ENCODE measurements around the gene NES.
"Not testable (repeated sequence)": the region's sequence is repeated elsewhere in the genome, so short reads cannot be mapped to it uniquely, and the experiment has no call there.

The NES gene

GRCh38 chr1:156632355-156632754, 44.9 kb downstream of the NES start:
- H3K27ac Mint-ChIP-seq, result no peak overlapping the region
- ATAC-seq (replicated peaks) (no peak), DNase-seq (no peak)
- H3K36me3 Mint-ChIP-seq (ENCODE audit: insufficient read depth), result peaks cover 4% of the 10 kb centered on the region
- H3K27me3 Mint-ChIP-seq, result peaks cover 78 to 86% of the 10 kb centered on the region in 2 donors
- no peaks in the 10 kb centered on the region for H3K4me1 Mint-ChIP-seq (ENCODE audit: low read depth in 2 of 2)
- no peaks in the 10 kb centered on the region for H3K9me3 Mint-ChIP-seq
- H3K4me3 Mint-ChIP-seq, result no peak overlapping the region

DNA sequence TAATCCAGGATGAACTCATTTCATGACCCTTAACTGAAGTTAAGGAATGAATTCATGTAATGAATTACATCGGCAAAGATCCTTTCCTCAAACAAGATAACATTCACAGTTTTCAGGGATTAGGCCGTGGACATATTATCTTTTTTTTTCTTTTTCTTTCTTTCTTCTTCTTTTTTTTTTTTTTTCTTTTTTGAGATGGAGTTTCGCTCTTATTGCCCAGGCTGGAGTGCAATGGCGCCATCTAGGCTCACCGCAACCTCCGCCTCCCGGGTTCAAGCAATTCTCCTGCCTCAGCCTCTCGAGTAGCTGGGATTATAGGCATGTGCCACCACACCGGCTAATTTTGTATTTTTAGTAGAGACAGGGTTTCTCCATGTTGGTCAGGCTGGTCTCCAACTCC, 46.1 kb downstream of the NES start:
- H3K9me3 Mint-ChIP-seq, H3K4me3 Mint-ChIP-seq: not testable (repeated sequence)
- peaks cover 75 to 84% of the 10 kb centered on the region in 2 donors for H3K27me3 Mint-ChIP-seq

DNA sequence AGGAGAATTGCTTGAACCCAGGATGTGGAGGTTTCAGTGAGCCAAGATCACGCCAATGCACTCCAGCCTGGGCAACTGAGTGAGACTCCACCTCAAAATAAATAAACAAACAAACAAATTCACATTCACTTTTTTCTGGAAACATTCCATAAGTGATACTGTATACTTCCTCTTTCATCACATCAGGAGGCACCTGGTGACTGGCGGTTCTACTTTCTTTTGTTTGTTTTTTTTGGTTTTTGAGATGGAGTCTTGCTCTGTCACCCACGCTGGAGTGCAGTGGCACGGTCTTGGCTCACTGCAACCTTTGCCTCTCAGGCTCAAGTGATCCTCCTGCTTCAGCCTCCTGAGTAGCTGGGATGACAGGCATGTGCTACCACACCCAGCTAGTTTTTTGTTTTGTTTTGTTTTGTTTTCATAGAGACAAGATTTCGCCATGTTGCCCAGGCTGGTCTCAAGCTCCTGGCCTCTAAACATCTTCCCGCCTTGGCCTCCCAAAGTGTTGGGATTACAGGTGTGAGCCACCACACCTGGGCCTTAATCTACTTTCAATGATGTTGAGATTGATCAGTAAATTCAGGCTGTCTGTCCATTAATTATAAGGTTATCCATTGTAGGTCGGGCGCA, 47.3 kb downstream of the NES start:
- Mint-ChIP-seq H3K36me3 (ENCODE audit: insufficient read depth) (peaks cover 6% of the 10 kb centered on the region), H3K27me3 (peaks cover 80 to 86% of the 10 kb centered on the region in 2 donors), H3K9me3 (no peaks in the 10 kb centered on the region), H3K4me3 (no peak overlapping the region), H3K27ac (no peak overlapping the region), H3K4me1 (ENCODE audit: low read depth in 2 of 2) (peaks cover 7% of the 10 kb centered on the region in 2 donors)
- ATAC-seq (replicated peaks) (no peak), DNase-seq (no peak)

More for the DNA sequence above, 46.1 kb downstream of the NES start:
- ATAC-seq (replicated peaks); H3K27ac Mint-ChIP-seq; H3K36me3 Mint-ChIP-seq (ENCODE audit: insufficient read depth); DNase-seq; H3K4me1 Mint-ChIP-seq (ENCODE audit: low read depth in 2 of 2): not testable (repeated sequence)

DNA sequence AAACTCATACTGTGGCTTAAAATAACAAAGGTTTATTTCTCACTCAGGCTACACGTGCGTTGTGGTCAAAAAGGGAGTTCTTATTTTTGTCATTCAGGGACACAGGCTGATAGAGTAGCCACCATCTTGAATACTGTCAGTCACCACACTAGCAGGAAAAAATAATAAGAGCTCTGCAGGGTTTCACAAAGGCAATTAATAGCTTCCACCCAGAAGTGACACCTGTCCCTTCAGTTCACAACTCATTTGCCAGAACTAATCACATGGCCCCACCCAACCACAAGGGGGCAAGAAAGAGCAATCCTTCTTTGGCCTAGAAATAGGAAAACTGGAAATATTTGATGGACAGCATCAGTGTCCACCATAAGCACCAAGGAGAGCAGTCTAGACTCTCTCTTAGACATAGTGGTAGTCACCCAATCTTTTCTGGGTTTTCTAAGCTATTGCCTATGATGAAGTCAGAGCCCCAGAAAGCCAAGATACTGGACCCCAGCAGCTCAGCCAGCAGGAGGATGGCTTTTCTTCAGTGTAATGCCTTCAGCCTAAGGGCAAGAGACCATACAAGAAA, 49.8 kb downstream of the NES start:
- Mint-ChIP-seq H3K4me1 (ENCODE audit: low read depth in 2 of 2) (peaks cover 7 to 10% of the 10 kb centered on the region in 2 donors), H3K27ac (no peak overlapping the region), H3K27me3 (peaks cover 78 to 86% of the 10 kb centered on the region in 2 donors), H3K9me3 (no peaks in the 10 kb centered on the region), H3K36me3 (ENCODE audit: insufficient read depth) (peaks cover 8% of the 10 kb centered on the region), H3K4me3 (no peak overlapping the region)
- ATAC-seq (replicated peaks) (peak; percentile 32), DNase-seq (peak in 1 of 3 experiments; percentile 40)

GRCh38 chr1:156626079-156626438, 51.1 kb downstream of the NES start:
- H3K4me3 Mint-ChIP-seq, result peak overlapping the region; percentile 68 to 74
- H3K36me3 Mint-ChIP-seq (ENCODE audit: insufficient read depth), result peaks cover 9% of the 10 kb centered on the region

DNA sequence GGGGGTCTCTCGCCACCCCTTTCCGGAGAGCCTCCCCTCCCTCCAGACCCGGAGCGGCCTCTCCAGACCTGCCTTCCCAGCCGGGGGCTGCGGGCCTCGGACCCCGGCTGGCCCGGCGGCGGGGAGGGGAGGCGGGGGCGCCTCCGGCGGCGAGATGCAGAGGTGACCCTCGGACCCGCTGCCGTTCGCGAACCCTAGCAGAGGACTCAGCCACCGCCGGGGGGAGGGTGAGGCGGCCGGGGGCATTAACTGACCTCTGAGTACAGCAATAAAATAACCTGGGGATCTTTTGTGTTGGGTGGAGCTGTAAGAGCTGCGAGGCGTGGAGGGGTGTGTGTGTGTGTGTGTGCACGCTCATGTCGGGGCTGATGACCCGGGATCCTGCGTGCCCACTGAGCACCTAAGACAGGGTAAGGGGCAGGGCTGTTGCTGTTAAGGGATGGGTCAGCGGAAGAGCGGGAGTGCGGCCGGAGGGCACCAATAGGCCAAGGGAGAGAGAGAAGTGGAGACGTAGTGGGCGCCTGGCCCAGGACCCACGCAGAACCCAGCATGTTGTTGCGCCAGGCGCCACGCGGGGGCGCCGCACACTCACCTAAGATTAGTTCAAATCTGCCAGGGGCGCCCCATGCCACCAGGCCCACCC, 51.6 kb downstream of the NES start:
- H3K27ac Mint-ChIP-seq, result no peak overlapping the region
- no peaks in the 10 kb centered on the region for H3K9me3 Mint-ChIP-seq
- peak; percentile 67 for ATAC-seq (replicated peaks)
- H3K4me3 Mint-ChIP-seq, result peak overlapping the region; percentile 68 to 74
- H3K4me1 Mint-ChIP-seq (ENCODE audit: low read depth in 2 of 2), result peaks cover 7 to 10% of the 10 kb centered on the region in 2 donors
- peak; percentile 58 to 65 (median 62) for DNase-seq
- H3K27me3 Mint-ChIP-seq, result peaks cover 77 to 86% of the 10 kb centered on the region in 2 donors
- peaks cover 9% of the 10 kb centered on the region for H3K36me3 Mint-ChIP-seq (ENCODE audit: insufficient read depth)

More at GRCh38 chr1:156626079-156626438, 51.1 kb downstream of the NES start:
- Mint-ChIP-seq H3K9me3 (no peaks in the 10 kb centered on the region), H3K4me1 (ENCODE audit: low read depth in 2 of 2) (peaks cover 7 to 10% of the 10 kb centered on the region in 2 donors), H3K27me3 (peaks cover 77 to 86% of the 10 kb centered on the region in 2 donors), H3K27ac (no peak overlapping the region)
- ATAC-seq (replicated peaks) (no peak), DNase-seq (no peak)

DNA sequence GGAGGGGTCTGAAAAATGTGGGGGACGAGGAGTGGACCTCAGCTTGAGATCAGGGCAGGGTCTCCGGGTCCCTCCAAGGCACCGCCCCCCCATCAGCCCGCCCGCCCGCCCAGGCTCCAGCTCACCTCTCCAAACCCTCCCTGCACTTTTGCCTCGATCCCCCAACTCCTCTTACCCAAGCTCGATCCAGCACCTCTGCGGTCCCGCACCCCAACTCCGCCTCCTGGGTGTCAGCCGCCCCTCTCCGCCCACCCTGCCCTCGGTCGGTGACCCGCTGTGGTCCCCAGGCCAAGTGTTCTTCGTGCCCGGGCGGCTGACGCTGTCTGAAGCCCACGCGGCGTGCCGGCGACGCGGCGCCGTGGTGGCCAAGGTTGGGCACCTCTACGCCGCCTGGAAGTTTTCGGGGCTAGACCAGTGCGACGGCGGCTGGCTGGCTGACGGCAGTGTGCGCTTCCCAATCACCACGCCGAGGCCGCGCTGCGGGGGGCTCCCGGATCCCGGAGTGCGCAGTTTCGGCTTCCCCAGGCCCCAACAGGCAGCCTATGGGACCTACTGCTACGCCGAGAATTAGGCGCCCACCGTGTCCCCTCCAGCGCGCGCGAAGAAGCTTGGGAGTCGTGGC, 52.3 kb downstream of the NES start:
- Mint-ChIP-seq H3K27ac (no peak overlapping the region), H3K9me3 (no peaks in the 10 kb centered on the region), H3K4me3 (peak overlapping the region; percentile 68 to 74), H3K4me1 (ENCODE audit: low read depth in 2 of 2) (peaks cover 7 to 10% of the 10 kb centered on the region in 2 donors), H3K36me3 (ENCODE audit: insufficient read depth) (peaks cover 9% of the 10 kb centered on the region), H3K27me3 (peaks cover 80 to 91% of the 10 kb centered on the region in 2 donors)
- peak; percentile 32 for ATAC-seq (replicated peaks)
- DNase-seq, result no peak

- H3K4me1 Mint-ChIP-seq (ENCODE audit: low read depth in 2 of 2), result peaks cover 7 to 10% of the 10 kb centered on the region in 2 donors
- ATAC-seq (replicated peaks) (peak; percentile 55), DNase-seq (no peak)
- H3K36me3 Mint-ChIP-seq (ENCODE audit: insufficient read depth), result peaks cover 7% of the 10 kb centered on the region
- H3K27ac Mint-ChIP-seq, result no peak overlapping the region
- no peaks in the 10 kb centered on the region for H3K9me3 Mint-ChIP-seq
- peaks cover 80 to 91% of the 10 kb centered on the region in 2 donors for H3K27me3 Mint-ChIP-seq
- peak overlapping the region; percentile 68 to 74 for H3K4me3 Mint-ChIP-seq
Measured at GRCh38 chr1:156623946-156624813, 53.0 kb downstream of the NES start.

GRCh38 chr1:156622581-156623297, 54.5 kb downstream of the NES start:
- DNase-seq (no peak), ATAC-seq (replicated peaks) (no peak)
- Mint-ChIP-seq H3K27me3 (peaks cover 72 to 86% of the 10 kb centered on the region in 2 donors), H3K4me1 (ENCODE audit: low read depth in 2 of 2) (peaks cover 7 to 10% of the 10 kb centered on the region in 2 donors), H3K27ac (no peak overlapping the region), H3K36me3 (ENCODE audit: insufficient read depth) (peaks cover 6% of the 10 kb centered on the region), H3K4me3 (peak overlapping the region in 1 of 2 donors; percentile 28), H3K9me3 (no peaks in the 10 kb centered on the region)

DNA sequence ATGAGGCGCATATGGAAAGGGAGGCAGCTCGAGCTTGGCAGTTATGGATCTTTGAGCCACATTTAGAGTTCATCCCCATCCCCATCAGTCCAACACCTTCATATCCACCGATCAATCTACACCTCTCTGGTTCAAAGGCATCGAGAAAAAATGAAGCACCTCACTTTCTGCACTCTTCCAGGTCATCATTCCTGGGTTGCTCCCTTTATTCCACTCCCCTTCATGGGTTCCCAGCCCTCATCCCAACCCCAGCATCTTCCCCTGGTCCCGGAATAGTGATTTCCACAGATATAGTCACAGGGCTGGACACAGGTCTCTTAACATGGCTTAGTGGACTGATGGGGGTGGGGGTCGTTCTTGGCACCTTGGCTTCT, 57.6 kb downstream of the NES start:
- peaks cover 3% of the 10 kb centered on the region for H3K36me3 Mint-ChIP-seq (ENCODE audit: insufficient read depth)
- peaks cover 0 to 5% of the 10 kb centered on the region in 2 donors for H3K4me1 Mint-ChIP-seq (ENCODE audit: low read depth in 2 of 2)
- no peak overlapping the region for H3K4me3 Mint-ChIP-seq
- no peak overlapping the region for H3K27ac Mint-ChIP-seq
- no peak for ATAC-seq (replicated peaks)
- no peak for DNase-seq
- H3K9me3 Mint-ChIP-seq, result no peaks in the 10 kb centered on the region
- H3K27me3 Mint-ChIP-seq, result peaks cover 62 to 82% of the 10 kb centered on the region in 2 donors

DNA sequence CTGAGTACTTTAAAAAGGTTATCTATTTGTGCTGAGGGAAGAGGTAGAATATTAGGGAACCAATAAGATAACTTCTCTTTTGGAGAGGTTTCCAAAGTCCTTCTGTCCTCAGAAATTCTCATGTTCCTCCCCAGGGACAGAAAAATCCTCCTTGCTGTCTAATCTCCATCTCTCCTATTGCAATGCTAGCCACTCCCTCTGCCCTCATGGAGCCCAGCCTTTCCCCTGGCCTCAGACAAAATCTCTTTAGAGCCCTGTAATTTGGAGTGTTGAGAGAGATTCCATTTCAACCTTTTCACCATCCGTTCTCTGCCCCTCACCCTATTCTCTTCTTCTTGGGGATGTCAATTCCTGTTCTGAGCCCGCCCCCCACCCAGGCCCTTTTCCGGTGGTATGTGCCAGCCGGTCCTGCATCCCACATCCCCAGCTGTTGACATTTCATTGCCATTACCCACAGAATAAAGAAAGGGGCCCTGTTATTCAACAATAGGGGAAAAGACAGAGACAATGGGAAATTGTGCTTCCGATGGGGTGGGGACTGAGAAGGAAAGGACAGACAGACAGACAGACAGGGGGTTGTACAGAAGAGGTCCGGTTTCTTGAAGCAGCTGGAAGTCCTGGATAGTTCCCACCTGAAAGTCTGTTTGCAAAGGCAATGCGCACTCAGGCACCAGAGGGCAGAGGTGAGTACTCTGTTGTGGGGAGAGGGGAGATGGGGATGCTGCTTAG, 58.2 kb downstream of the NES start, which contains the start of gene HAPLN2:
Gene HAPLN2, plus strand, starts transcription at position 563 of the 729 bp plus-strand sequence. CDS start 4,076 bp downstream, outside the sequence.
- H3K27ac Mint-ChIP-seq, result no peak within 1 kb of the TSS
- ATAC-seq (replicated peaks) (no peak), DNase-seq (no peak)
- peaks cover 3% of the 10 kb centered on the region for H3K36me3 Mint-ChIP-seq (ENCODE audit: insufficient read depth)
- no peak within 1 kb of the TSS for H3K4me3 Mint-ChIP-seq
- H3K9me3 Mint-ChIP-seq, result no peaks in the 10 kb centered on the region
- H3K4me1 Mint-ChIP-seq (ENCODE audit: low read depth in 2 of 2), result peaks cover 0 to 2% of the 10 kb centered on the region in 2 donors
- peaks cover 61 to 76% of the 10 kb centered on the region in 2 donors for H3K27me3 Mint-ChIP-seq
